ENCODE measurements around the gene SMIM8. TPM values are rescaled to one million over a fixed set of nuclear protein-coding genes. Genes with fewer than 3 reads are reported as not detected.
A peak's percentile ranks its signal among the peaks of the same experiment; 100 is the strongest.

The SMIM8 gene
- total RNA-seq, 1 experiment from 2014 or later = 6.5 TPM

DNA sequence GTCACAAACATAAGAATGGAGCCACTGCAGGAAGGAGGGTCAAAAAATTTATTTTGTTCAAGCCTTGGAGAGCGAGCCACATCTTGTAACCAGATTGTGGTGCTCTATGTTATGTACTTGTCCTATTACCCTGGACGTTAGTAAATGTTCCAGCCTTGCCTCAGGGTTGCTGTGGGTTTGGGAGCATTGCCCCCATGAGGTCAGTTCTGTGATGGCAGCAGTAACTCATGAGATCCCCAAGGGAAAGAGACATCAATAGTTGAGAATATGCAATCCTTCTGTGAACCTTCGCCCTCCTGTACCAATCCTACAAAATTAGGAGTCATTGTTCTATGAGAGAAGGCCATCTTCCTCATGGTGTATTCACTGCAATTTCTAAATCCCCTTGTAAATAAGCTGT is 68.9 kb downstream of the SMIM8 start:
- peak; percentile 37 for DNase-seq (ENCODE audit: low read depth)

Other genes with a start within 250 kb of the SMIM8 start
- not detected in 2 replicates for gene CGA, start 227.5 kb upstream of the SMIM8 start, total RNA-seq (2014; rRNA removed; shearing (Covaris generic))
- 13.3 and 26.8 TPM in 2 replicates for gene ZNF292, start 167.0 kb upstream of the SMIM8 start, total RNA-seq (2014; rRNA removed; shearing (Covaris generic))
- gene GJB7, start 6.7 kb downstream of the SMIM8 start, total RNA-seq (2014; rRNA removed; shearing (Covaris generic)) = not detected in 2 replicates
- gene C6orf163, start 22.2 kb downstream of the SMIM8 start, total RNA-seq (2014; rRNA removed; shearing (Covaris generic)) = 0.12 and 0.29 TPM in 2 replicates
- gene CFAP206, start 85.4 kb downstream of the SMIM8 start, total RNA-seq (2014; rRNA removed; shearing (Covaris generic)) = 0.12 TPM in 1 of 2 replicates, not detected in the other
- 23.9 and 27.3 TPM in 2 replicates for gene SLC35A1, start 150.4 kb downstream of the SMIM8 start, total RNA-seq (2014; rRNA removed; shearing (Covaris generic))